Measurements from ENCODE around the gene CDK2. TPM values are rescaled to one million over a fixed set of nuclear protein-coding genes. Genes with fewer than 3 reads are reported as not detected.
A peak's percentile ranks its signal among the peaks of the same experiment; 100 is the strongest.

CDK2 gene
- total RNA-seq, 2 experiments from 2014 or later, result 15.8 to 16.0 TPM

GRCh38 chr12:55925371-55925770 lies 41.3 kb upstream of the CDK2 start:
- peaks cover 68% of the 10 kb centered on the region for H3K36me3 Mint-ChIP-seq (ENCODE audit: low read depth)
- H3K4me3 Mint-ChIP-seq, result peak overlapping the region; percentile 96
- POLR2A ChIA-PET, result interaction anchor here (0.6 to 18.6 kb wide), 10 partner anchors 11 to 210 kb away, joined by 3 to 251 read pairs (median 32); partner anchors contain the start of genes BLOC1S1, DNAJC14, ORMDL2 and RAB5B
- TF ChIP-seq CTCF (IDR thresholded peaks at IDR 0.05), result no peak
- Histone ChIP-seq H3K27ac (ENCODE audit: low read depth in 1 of 2, low read length in 2 of 2) (peak overlapping the region in 1 of 2 donors; percentile 93), H3K27me3 (ENCODE audit: control insufficient read depth in 1 of 2, insufficient read depth in 2 of 2, low read length in 2 of 2) (no peaks in the 10 kb centered on the region), H3K36me3 (ENCODE audit: insufficient read depth, low read length) (peaks cover 19% of the 10 kb centered on the region), H3K4me1 (ENCODE audit: insufficient read depth, low read length) (peaks cover 43% of the 10 kb centered on the region), H3K9me3 (ENCODE audit: control insufficient read depth in 1 of 2, insufficient read depth in 1 of 2, low read length in 2 of 2) (no peaks in the 10 kb centered on the region), H3K4me3 (ENCODE audit: low read length) (no peak overlapping the region)
- no peak for ATAC-seq (ENCODE audit: poor library complexity)
- peaks cover 70% of the 10 kb centered on the region for H3K4me1 Mint-ChIP-seq (ENCODE audit: low read depth)
- intact Hi-C loops (cut with DNase I, micrococcal nuclease), result loop anchor here (1.0 to 5.0 kb wide), 2 partner anchors 107 to 192 kb away; partner anchors contain the start of genes RPL41 (in 2 of the 2), ZC3H10 (in 2 of the 2) and ORMDL2 (in 1 of the 2)
- H3K27ac Mint-ChIP-seq, result peak overlapping the region; percentile 97
- no peak for DNase-seq
- H3K9me3 Mint-ChIP-seq, result no peaks in the 10 kb centered on the region
- CTCF ChIA-PET, result interaction anchor here (1.1 to 8.9 kb wide), 7 partner anchors 10 to 178 kb away, joined by 3 to 86 read pairs (median 5); partner anchors contain the start of gene DNAJC14
- H3K27me3 Mint-ChIP-seq, result no peaks in the 10 kb centered on the region

GRCh38 chr12:55925870-55926737 lies 40.5 kb upstream of the CDK2 start:
- ChIA-PET CTCF (interaction anchor here (0.5 to 8.9 kb wide), 21 partner anchors 9 to 188 kb away, joined by 3 to 86 read pairs (median 3); partner anchors contain the start of genes DNAJC14, ORMDL2 and SARNP), POLR2A (interaction anchor here (0.6 to 18.6 kb wide), 20 partner anchors 9 to 523 kb away, joined by 3 to 251 read pairs (median 5); partner anchors contain the start of genes DNAJC14, ORMDL2, PA2G4 and RAB5B)
- peak overlapping the region; percentile 72 to 93 for H3K27ac ChIP-seq (ENCODE audit: low read depth in 1 of 2, low read length in 2 of 2)
- peak overlapping the region; percentile 97 for H3K27ac Mint-ChIP-seq
- no peaks in the 10 kb centered on the region for H3K9me3 ChIP-seq (ENCODE audit: control insufficient read depth in 1 of 2, insufficient read depth in 1 of 2, low read length in 2 of 2)
- no peaks in the 10 kb centered on the region for H3K27me3 Mint-ChIP-seq
- DNase-seq (peak in 2 of 14 experiments; percentile 21 to 30), ATAC-seq (ENCODE audit: poor library complexity) (no peak)
- H3K4me1 ChIP-seq (ENCODE audit: insufficient read depth, low read length), result peaks cover 50% of the 10 kb centered on the region
- intact Hi-C loops (cut with DNase I, micrococcal nuclease), result loop anchor here (1.0 to 5.0 kb wide), 4 partner anchors 14 to 191 kb away; partner anchors contain the start of genes RPL41 (in 2 of the 2), ZC3H10 (in 2 of the 2) and ORMDL2 (in 1 of the 2)
- peaks cover 65% of the 10 kb centered on the region for H3K4me1 Mint-ChIP-seq (ENCODE audit: low read depth)
- no peaks in the 10 kb centered on the region for H3K9me3 Mint-ChIP-seq
- H3K4me3 ChIP-seq (ENCODE audit: low read length), result peak overlapping the region; percentile 98
- peaks cover 70% of the 10 kb centered on the region for H3K36me3 Mint-ChIP-seq (ENCODE audit: low read depth)
- peak overlapping the region; percentile 96 for H3K4me3 Mint-ChIP-seq
- no peaks in the 10 kb centered on the region for H3K27me3 ChIP-seq (ENCODE audit: control insufficient read depth in 1 of 2, insufficient read depth in 2 of 2, low read length in 2 of 2)
- H3K36me3 ChIP-seq (ENCODE audit: insufficient read depth, low read length), result peaks cover 19% of the 10 kb centered on the region
- TF ChIP-seq CTCF (IDR thresholded peaks at IDR 0.05), result no peak

Measured in CD4-positive, alpha-beta T cell (primary cell).